PFSK-1 (cell line): ENCODE results near the gene NKAPD1.

Experiments used
- FOXP2 ChIP-seq: optimal IDR thresholded peaks from 2 replicates; pipeline ENCODE3; 2011; ENCODE audit warnings: borderline replicate concordance, control low read depth, inconsistent platforms; ENCODE audit not compliant: insufficient read depth; ENCODE audit errors: extremely low read length, extremely low read depth
- POLR2AphosphoS5 ChIP-seq: IDR thresholded peaks from 2 replicates; pipeline ENCODE4 v1.6.1; 2012; ENCODE audit warnings: low read depth, mild to moderate bottlenecking, control low read depth, low read length, moderate library complexity
- SIN3A ChIP-seq: IDR thresholded peaks from 2 replicates; pipeline ENCODE4 v1.6.1; 2012; ENCODE audit warnings: mild to moderate bottlenecking, low read length, moderate library complexity, borderline replicate concordance; ENCODE audit not compliant: insufficient read depth
- TAF1 ChIP-seq: IDR thresholded peaks from 2 replicates; pipeline ENCODE4 v1.6.1; 2012; ENCODE audit warnings: low read length, control low read depth, borderline replicate concordance; ENCODE audit not compliant: insufficient read depth
- TF ChIP-seq, protein P1 (sequence below), 2 experiments: IDR thresholded peaks; 2 replicates each; pipeline versions ENCODE4 v1.6.1 to v1.8.0; 2011 to 2012; ENCODE audit warnings: low read depth in 2 of 2, low read length in 2 of 2, control low read depth in 1 of 2, inconsistent platforms in 1 of 2, mild to moderate bottlenecking in 1 of 2, moderate library complexity in 1 of 2; ENCODE audit not compliant: insufficient read depth in 1 of 2

Gene NKAPD1

DNA sequence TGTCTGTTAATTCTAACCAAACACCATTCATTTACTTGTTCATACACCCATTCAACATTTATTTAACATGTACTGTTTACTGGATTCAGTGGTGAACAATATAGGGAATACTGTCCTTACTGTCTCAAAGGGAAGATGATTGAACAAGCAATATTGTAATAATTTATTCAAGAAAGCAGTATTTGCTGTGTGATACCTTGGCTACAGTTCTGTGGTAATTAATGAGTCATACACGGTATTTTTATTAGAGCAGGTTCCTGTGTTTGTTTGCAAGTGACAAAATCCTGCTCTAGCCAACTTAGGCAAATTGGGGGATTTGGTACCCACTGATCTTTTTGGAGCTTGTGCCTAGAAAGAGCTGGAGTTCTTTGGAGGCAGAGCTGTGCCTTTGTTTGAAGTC, 16.0 kb upstream of the NKAPD1 start:
- TF ChIP-seq SIN3A (no peak), POLR2AphosphoS5 (no peak), TAF1 (no peak), FOXP2 (no peak)
- TF ChIP-seq, protein P1, sequence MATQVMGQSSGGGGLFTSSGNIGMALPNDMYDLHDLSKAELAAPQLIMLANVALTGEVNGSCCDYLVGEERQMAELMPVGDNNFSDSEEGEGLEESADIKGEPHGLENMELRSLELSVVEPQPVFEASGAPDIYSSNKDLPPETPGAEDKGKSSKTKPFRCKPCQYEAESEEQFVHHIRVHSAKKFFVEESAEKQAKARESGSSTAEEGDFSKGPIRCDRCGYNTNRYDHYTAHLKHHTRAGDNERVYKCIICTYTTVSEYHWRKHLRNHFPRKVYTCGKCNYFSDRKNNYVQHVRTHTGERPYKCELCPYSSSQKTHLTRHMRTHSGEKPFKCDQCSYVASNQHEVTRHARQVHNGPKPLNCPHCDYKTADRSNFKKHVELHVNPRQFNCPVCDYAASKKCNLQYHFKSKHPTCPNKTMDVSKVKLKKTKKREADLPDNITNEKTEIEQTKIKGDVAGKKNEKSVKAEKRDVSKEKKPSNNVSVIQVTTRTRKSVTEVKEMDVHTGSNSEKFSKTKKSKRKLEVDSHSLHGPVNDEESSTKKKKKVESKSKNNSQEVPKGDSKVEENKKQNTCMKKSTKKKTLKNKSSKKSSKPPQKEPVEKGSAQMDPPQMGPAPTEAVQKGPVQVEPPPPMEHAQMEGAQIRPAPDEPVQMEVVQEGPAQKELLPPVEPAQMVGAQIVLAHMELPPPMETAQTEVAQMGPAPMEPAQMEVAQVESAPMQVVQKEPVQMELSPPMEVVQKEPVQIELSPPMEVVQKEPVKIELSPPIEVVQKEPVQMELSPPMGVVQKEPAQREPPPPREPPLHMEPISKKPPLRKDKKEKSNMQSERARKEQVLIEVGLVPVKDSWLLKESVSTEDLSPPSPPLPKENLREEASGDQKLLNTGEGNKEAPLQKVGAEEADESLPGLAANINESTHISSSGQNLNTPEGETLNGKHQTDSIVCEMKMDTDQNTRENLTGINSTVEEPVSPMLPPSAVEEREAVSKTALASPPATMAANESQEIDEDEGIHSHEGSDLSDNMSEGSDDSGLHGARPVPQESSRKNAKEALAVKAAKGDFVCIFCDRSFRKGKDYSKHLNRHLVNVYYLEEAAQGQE (IDR thresholded peaks at IDR 0.05; ENCODE audit: insufficient read depth in 1 of 2, low read depth in 2 of 2, low read length in 2 of 2), result no peak

DNA sequence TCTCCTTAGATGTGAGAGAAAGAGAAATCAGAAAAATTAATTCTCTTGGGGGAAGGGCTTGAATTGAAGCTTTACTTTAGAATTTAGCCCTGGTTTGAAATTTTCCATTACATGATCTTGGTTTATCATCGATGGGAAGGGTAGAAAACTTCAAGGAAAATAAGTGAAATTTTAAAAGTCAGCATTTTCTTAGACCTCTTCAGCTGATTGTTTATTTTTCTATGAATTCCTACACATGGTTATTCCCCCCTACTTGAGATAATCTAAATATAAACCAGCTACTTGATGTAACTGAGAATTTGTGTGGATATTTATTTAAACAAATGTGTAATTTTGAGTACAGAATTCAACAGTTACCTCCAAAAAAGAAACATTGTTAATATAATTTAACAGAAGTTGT, 11.2 kb upstream of the NKAPD1 start:
- TF ChIP-seq, protein P1 (IDR thresholded peaks at IDR 0.05; ENCODE audit: insufficient read depth in 1 of 2, low read depth in 2 of 2, low read length in 2 of 2), result no peak
- no peak for TF ChIP-seq SIN3A
- TF ChIP-seq FOXP2, result no peak
- no peak for TF ChIP-seq POLR2AphosphoS5
- no peak for TF ChIP-seq TAF1

DNA sequence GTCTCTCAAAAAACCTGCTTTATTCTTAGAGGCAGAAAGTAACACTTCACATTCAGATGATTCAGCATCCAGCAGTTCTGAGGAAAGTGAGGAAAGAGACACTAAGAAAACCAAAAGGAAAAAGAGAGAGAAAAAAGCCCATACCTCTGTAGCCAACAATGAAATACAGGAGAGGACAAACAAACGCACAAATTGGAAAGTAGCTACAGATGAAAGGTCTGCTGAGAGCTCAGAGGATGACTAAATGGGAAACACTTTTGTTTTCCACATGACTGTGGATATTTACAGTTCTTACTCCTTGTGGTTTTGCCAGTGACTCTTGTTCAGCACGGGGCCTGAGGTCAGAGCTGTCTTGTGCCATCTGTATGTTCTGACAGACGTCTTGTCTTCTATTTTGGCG, 8.6 kb downstream of the NKAPD1 start:
- TF ChIP-seq SIN3A (no peak), TAF1 (no peak), FOXP2 (no peak), POLR2AphosphoS5 (no peak; the same call in 1 of the 2 replicates)
- TF ChIP-seq, protein P1 (IDR thresholded peaks at IDR 0.05; ENCODE audit: insufficient read depth in 1 of 2, low read depth in 2 of 2, low read length in 2 of 2), result no peak

DNA sequence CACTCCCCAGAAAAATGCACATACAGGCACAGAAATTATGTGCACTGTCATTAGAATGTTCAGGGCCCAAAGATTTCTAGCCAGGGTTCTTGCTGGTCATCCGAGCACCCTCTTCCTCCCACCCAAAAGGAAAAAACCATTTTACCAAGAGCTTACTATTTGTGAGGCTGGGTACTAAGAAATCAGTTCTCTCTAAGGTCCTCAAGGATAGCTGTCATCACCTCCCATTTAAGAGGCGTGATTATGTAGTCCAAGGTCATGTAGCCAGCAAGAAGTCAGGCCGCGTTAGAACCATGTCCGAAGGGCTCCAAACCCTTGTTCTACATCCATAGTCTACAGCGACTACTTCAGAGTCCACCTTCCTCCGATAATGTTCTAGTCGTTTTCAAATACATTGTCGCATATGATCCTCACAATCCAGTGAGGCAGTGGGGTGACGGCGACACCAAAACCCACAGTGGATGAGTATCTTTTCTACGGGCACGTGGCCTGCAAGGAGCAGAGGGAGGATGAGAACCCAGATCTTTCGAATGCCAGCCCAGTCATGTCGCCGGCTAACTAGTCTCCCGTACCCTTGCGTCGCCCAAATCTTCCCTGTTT, 11.8 kb downstream of the NKAPD1 start:
- no peak for TF ChIP-seq POLR2AphosphoS5
- TF ChIP-seq, protein P1 (IDR thresholded peaks at IDR 0.05; ENCODE audit: insufficient read depth in 1 of 2, low read depth in 2 of 2, low read length in 2 of 2), result no peak
- TF ChIP-seq SIN3A, result no peak
- no peak for TF ChIP-seq TAF1
- no peak for TF ChIP-seq FOXP2
